Mesothelial cell of epicardium (in vitro differentiated cells): ENCODE measurements around the gene MRPS25. TPM values are rescaled to one million over a fixed set of nuclear protein-coding genes. Genes with fewer than 3 reads are reported as not detected.

Source experiments
- DNase-seq, 2 experiments: peaks; one replicate each; pipeline ENCODE4 v3.0.0; 2021; ENCODE audit warnings: low spot score in 2 of 2; ENCODE audit not compliant: unreplicated experiment in 2 of 2
- H3K27ac Mint-ChIP-seq: 2 replicates; pipeline ENCODE4 v1.8.0; 2021; ENCODE audit warnings: mixed read lengths
- H3K27me3 Mint-ChIP-seq: 2 replicates; pipeline ENCODE4 v1.8.0; 2021; ENCODE audit warnings: low read depth, mixed read lengths
- H3K36me3 Mint-ChIP-seq: 2 replicates; pipeline ENCODE4 v1.8.0; 2021; ENCODE audit warnings: mixed read lengths
- H3K4me1 Mint-ChIP-seq: 2 replicates; pipeline ENCODE4 v1.8.0; 2021; ENCODE audit warnings: mixed read lengths
- H3K4me3 Mint-ChIP-seq: 2 replicates; pipeline ENCODE4 v1.8.0; 2021; ENCODE audit warnings: mild to moderate bottlenecking, moderate library complexity, mixed read lengths
- H3K9me3 Mint-ChIP-seq: 2 replicates; pipeline ENCODE4 v1.8.0; 2021; ENCODE audit warnings: mixed read lengths
- total RNA-seq: library from RNA; stranded (reverse); gene quantifications from 3 replicates; pipeline ENCODE4 v1.2.1, GENCODE V29; 2021
- TF ChIP-seq, protein P1 (sequence below): fragments of 200-600 bp; sonication (generic); IDR thresholded peaks from one replicate; pipeline ENCODE4 v1.5.0; 2021; ENCODE audit warnings: antibody characterized with exemption; ENCODE audit not compliant: unreplicated experiment

MRPS25 gene
- total RNA-seq, 1 donor from 2014 or later = 70.4 TPM

DNA sequence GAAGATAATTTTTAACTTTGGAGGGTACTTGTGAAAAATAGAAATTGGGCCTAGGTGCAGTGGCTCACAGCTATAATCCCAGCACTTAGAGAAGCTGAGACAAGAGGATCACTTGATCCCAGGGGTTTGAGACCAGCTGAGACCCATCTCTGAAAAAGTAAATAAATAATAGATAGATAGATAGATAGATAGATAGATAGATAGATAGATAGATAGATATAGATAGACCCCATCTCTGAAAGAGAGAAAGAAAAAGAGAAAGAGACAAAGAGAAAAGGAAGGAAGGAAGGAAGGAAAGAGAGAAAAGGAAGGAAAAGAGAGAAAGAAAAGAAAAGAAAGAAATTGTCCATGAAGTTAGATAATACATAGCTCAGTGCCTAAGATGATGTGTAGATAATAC is 35.5 kb downstream of the MRPS25 start:
- no peaks in the 10 kb centered on the region for H3K4me1 Mint-ChIP-seq
- no peak overlapping the region for H3K27ac Mint-ChIP-seq
- TF ChIP-seq, protein P1, sequence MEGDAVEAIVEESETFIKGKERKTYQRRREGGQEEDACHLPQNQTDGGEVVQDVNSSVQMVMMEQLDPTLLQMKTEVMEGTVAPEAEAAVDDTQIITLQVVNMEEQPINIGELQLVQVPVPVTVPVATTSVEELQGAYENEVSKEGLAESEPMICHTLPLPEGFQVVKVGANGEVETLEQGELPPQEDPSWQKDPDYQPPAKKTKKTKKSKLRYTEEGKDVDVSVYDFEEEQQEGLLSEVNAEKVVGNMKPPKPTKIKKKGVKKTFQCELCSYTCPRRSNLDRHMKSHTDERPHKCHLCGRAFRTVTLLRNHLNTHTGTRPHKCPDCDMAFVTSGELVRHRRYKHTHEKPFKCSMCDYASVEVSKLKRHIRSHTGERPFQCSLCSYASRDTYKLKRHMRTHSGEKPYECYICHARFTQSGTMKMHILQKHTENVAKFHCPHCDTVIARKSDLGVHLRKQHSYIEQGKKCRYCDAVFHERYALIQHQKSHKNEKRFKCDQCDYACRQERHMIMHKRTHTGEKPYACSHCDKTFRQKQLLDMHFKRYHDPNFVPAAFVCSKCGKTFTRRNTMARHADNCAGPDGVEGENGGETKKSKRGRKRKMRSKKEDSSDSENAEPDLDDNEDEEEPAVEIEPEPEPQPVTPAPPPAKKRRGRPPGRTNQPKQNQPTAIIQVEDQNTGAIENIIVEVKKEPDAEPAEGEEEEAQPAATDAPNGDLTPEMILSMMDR = no peak
- H3K27me3 Mint-ChIP-seq = no peaks in the 10 kb centered on the region
- peaks cover 63% of the 10 kb centered on the region for H3K36me3 Mint-ChIP-seq
- no peaks in the 10 kb centered on the region for H3K9me3 Mint-ChIP-seq
- H3K4me3 Mint-ChIP-seq = no peak overlapping the region
- no peak for DNase-seq

DNA sequence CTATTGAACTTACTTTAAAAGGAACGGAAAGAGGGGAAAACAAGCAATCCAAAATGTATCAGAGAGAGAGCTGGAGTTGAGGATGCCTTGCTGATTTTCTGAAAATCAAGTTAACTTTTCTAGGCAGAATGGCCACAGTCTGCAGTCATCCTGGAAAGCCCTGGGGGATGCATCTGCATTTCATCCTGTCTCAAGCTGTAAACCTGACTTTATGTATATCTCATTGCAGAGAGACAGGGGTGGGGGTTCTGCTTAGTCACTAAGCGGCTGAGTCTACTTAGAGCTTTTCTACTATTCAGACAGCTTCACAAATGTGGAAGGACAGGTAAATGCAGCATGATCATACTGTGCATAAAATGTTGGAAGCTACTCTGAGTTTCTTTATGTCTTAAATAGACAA is 41.4 kb downstream of the MRPS25 start:
- DNase-seq = no peak
- Mint-ChIP-seq H3K27ac (no peak overlapping the region), H3K36me3 (peaks cover 56% of the 10 kb centered on the region), H3K4me1 (no peaks in the 10 kb centered on the region), H3K4me3 (no peak overlapping the region), H3K9me3 (no peaks in the 10 kb centered on the region), H3K27me3 (no peaks in the 10 kb centered on the region)
- TF ChIP-seq, protein P1 = no peak

DNA sequence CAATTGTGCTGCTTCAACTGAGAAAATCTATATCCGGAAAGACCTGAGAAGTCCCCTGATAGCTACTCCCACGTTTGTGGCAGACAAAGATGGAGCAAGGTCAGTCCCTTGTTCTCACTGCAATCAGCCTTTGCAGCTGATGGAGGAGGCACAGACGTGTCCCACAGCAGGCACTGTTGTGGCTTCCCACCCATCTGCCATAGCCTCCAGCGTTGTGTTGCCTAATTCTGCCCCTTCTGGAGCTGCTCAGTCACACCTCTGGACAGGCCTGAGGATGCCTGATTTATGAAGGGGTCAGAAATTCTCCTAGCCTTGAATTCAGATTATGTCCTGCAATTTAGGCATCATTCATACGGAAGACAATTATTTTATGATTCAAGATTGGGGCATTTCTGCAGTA is 41.9 kb downstream of the MRPS25 start:
- Mint-ChIP-seq H3K27me3 (no peaks in the 10 kb centered on the region), H3K9me3 (no peaks in the 10 kb centered on the region), H3K27ac (no peak overlapping the region), H3K4me3 (no peak overlapping the region), H3K36me3 (peaks cover 54% of the 10 kb centered on the region), H3K4me1 (no peaks in the 10 kb centered on the region)
- DNase-seq = no peak
- TF ChIP-seq, protein P1 = no peak

DNA sequence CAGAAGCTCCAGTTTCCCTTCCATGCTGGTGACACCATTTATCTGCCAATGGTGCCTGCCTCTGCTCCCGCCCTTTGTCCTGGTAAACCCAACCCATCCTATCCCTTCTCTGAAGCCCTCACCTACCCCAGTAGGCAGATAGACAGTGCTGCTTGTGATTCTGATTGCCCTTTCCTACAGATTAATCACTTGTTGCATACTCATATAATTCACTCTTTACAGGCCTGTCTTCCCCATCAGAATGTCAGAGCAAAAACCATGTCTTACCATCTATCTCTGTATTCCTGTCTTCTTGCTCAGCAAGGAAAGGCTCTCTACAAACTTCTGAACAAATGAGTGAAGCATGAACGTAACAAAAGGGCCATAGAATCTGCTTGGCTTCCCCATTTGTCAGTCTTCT is 47.9 kb downstream of the MRPS25 start:
- TF ChIP-seq, protein P1 = no peak
- no peak overlapping the region for H3K4me3 Mint-ChIP-seq
- peaks cover 46% of the 10 kb centered on the region for H3K36me3 Mint-ChIP-seq
- no peak for DNase-seq
- no peaks in the 10 kb centered on the region for H3K4me1 Mint-ChIP-seq
- H3K27me3 Mint-ChIP-seq = no peaks in the 10 kb centered on the region
- no peak overlapping the region for H3K27ac Mint-ChIP-seq
- H3K9me3 Mint-ChIP-seq = no peaks in the 10 kb centered on the region

DNA sequence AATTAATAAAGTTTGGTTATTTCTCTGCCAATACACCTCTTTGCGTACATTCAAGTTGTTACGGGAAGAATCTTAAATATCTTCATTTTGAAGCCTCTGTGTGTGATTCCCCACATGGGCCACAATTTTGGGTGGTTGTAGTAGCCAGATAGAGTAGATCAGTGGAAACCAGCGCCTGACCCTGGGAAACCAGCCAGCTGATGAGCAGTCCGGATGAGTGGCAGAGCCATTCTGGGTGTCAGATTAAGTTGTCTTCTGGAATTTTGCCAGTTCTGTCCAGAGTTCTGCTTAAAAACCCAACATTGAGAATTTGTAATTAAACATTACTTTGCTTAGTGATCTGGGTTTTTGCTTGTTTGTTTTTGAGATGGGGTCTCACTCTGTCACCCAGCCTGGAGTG is 49.7 kb downstream of the MRPS25 start:
- TF ChIP-seq, protein P1 = no peak
- H3K9me3 Mint-ChIP-seq = no peaks in the 10 kb centered on the region
- no peak overlapping the region for H3K27ac Mint-ChIP-seq
- DNase-seq = no peak
- no peaks in the 10 kb centered on the region for H3K27me3 Mint-ChIP-seq
- H3K4me3 Mint-ChIP-seq = no peak overlapping the region
- H3K4me1 Mint-ChIP-seq = no peaks in the 10 kb centered on the region
- H3K36me3 Mint-ChIP-seq = peaks cover 47% of the 10 kb centered on the region
